Tibial artery (tissue), 4 donors: ENCODE results near the gene CACNA1C.

Experiments
- DNase-seq, 2 donors: peaks; one replicate each; pipeline ENCODE4 v3.0.0-alpha.2; 2019
- H3K27ac ChIP-seq, 2 donors: fragments of 200-600 bp; sonication (generic) in 1 of 2; 1 replicate in 1 of 2; 2 replicates in 1 of 2; pipeline ENCODE4 v1.5.1; 2018 to 2019; ENCODE audit warnings: mild to moderate bottlenecking in 1 of 2
- H3K27me3 ChIP-seq, 2 donors: fragments of 200-600 bp; sonication (generic) in 1 of 2; one replicate each; pipeline versions ENCODE4 v1.5.1 to v1.6.0; 2016 to 2019
- H3K36me3 ChIP-seq, 3 donors: fragments of 200-600 bp; sonication (generic) in 2 of 3; one replicate each; pipeline ENCODE4 v1.5.1; 2016 to 2019; ENCODE audit warnings: mild to moderate bottlenecking in 2 of 3
- H3K4me1 ChIP-seq, 4 donors: fragments of 200-600 bp; sonication (generic) in 2 of 4; 1 replicate in 3 of 4; 2 replicates in 1 of 4; pipeline ENCODE4 v1.5.1; 2016 to 2019
- H3K4me3 ChIP-seq, 2 donors: fragments of 200-600 bp; sonication (generic) in 1 of 2; 1 replicate in 1 of 2; 2 replicates in 1 of 2; pipeline ENCODE4 v1.5.1; 2018 to 2019; ENCODE audit warnings: mild to moderate bottlenecking in 2 of 2
- H3K9me3 ChIP-seq, 3 donors: fragments of 200-600 bp; sonication (generic) in 1 of 3; one replicate each; pipeline ENCODE4 v1.5.1; 2016 to 2019
- intact Hi-C: fragments of 100-400 bp; cut with DNase I; formaldehyde crosslinking; loops from one replicate; pipeline ENCODE4 v1.15.0; 2023; ENCODE audit warnings: low total_unique reads
- TF ChIP-seq, protein P1 (sequence below), 2 experiments: fragments of 200-600 bp in 1 of 2; fragments of 450-650 bp in 1 of 2; IDR thresholded peaks; one replicate each; pipeline ENCODE4 v1.5.1; 2017 to 2019; ENCODE audit warnings: antibody characterized with exemption in 2 of 2, mild to moderate bottlenecking in 1 of 2, moderate library complexity in 1 of 2

Gene CACNA1C

DNA sequence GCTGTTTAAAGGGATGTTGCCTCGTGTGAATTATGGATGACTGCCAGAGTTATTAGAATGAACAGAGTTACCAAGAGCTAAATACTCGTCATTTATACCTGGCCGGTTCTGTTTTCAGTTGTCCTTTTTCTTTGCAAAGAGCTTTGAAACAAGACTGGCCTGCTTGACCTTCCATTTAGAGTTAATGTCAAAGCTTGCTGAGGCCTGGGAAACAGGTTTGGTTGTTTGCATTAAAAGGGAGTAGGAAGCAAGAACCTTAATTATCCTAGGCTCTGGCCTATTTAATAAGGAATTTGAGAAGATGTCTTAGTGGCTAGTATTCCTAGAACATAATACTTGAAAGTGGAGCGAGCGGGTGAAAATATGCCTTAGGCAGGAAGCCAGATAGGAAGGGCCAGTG, 233.3 kb downstream of the CACNA1C start:
- intact Hi-C loops = loop anchor here (5.0 to 10.0 kb wide), 2 partner anchors 229 to 299 kb away; no protein-coding TSS in a partner anchor
- DNase-seq = no peak
- H3K27me3 ChIP-seq = no peaks in the 10 kb centered on the region
- H3K4me1 ChIP-seq = peaks cover 0 to 92% (median 66%) of the 10 kb centered on the region in 4 donors
- TF ChIP-seq, protein P1, sequence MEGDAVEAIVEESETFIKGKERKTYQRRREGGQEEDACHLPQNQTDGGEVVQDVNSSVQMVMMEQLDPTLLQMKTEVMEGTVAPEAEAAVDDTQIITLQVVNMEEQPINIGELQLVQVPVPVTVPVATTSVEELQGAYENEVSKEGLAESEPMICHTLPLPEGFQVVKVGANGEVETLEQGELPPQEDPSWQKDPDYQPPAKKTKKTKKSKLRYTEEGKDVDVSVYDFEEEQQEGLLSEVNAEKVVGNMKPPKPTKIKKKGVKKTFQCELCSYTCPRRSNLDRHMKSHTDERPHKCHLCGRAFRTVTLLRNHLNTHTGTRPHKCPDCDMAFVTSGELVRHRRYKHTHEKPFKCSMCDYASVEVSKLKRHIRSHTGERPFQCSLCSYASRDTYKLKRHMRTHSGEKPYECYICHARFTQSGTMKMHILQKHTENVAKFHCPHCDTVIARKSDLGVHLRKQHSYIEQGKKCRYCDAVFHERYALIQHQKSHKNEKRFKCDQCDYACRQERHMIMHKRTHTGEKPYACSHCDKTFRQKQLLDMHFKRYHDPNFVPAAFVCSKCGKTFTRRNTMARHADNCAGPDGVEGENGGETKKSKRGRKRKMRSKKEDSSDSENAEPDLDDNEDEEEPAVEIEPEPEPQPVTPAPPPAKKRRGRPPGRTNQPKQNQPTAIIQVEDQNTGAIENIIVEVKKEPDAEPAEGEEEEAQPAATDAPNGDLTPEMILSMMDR (IDR thresholded peaks at IDR 0.05) = no peak
- no peaks in the 10 kb centered on the region for H3K36me3 ChIP-seq
- no peak overlapping the region for H3K4me3 ChIP-seq
- H3K27ac ChIP-seq = peak overlapping the region; percentile 81 to 83
- H3K9me3 ChIP-seq = no peaks in the 10 kb centered on the region

DNA sequence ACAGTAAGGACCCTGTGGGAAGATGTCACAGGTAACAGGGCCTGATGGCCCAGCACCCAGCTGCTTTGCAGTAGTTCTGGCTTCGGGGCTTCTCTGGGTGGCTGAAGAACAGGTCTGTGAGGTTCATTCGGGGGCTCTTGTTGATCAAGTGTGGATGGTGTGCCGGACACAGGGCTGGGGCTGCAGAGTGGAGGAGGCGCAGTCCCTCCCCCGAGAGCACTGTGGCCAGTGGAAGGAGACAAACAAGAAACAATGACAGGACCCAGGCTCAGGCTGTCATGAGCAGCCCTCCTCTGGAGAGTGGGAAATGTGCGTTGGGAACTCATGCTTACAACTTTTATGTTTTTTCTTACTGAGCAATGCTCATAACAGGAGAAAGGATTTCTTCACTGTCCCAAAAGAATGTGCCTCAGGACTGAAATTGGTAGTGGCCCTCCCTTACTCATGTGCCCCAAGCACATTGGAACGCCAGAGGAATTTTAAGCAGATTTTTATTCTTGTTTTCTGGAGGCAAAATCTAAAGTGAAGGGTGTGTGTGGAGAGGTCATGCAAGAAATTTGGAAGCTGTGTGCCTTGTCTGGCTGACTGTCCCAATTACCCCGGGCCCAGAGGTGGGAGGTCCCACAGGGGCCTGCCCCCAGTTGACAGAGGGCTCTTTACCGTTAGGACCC, 233.8 kb downstream of the CACNA1C start:
- peaks cover 0 to 98% (median 67%) of the 10 kb centered on the region in 4 donors for H3K4me1 ChIP-seq
- no peaks in the 10 kb centered on the region for H3K27me3 ChIP-seq
- H3K36me3 ChIP-seq = no peaks in the 10 kb centered on the region
- intact Hi-C loops = loop anchor here (5.0 to 10.0 kb wide), 2 partner anchors 229 to 298 kb away; no protein-coding TSS in a partner anchor
- DNase-seq = peak; percentile 21 to 67
- peak overlapping the region; percentile 1 to 8 for H3K4me3 ChIP-seq
- H3K9me3 ChIP-seq = no peaks in the 10 kb centered on the region
- peak overlapping the region; percentile 81 to 83 for H3K27ac ChIP-seq
- TF ChIP-seq, protein P1 (IDR thresholded peaks at IDR 0.05) = no peak

DNA sequence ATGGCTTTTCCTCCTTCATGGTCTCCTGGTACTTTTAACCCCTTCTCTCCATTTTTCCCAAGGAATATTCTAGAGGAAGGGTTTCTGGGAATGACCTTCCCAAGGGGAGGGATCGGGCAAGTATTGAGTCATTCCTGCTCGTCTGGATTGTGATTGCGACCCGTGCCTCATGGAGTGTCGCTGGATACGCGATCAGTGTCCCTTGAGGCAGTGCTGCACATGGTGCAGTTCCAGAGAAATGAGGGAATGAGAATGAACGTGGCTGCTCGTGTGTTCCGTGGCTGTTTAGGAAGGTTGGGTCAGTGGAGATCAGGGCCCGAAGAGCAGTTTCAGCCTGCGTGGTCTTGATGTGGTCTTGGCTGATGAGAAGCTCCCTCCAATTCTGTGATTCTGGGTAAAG, 234.4 kb downstream of the CACNA1C start:
- peak; percentile 49 to 82 for DNase-seq
- Histone ChIP-seq H3K36me3 (no peaks in the 10 kb centered on the region), H3K4me3 (peak overlapping the region; percentile 1 to 8), H3K27ac (peak overlapping the region; percentile 81 to 83), H3K27me3 (no peaks in the 10 kb centered on the region), H3K4me1 (peaks cover 0 to 100% (median 69%) of the 10 kb centered on the region in 4 donors), H3K9me3 (no peaks in the 10 kb centered on the region)
- TF ChIP-seq, protein P1 (IDR thresholded peaks at IDR 0.05) = no peak
- intact Hi-C loops = loop anchor here (5.0 to 10.0 kb wide), 2 partner anchors 230 to 298 kb away; no protein-coding TSS in a partner anchor

DNA sequence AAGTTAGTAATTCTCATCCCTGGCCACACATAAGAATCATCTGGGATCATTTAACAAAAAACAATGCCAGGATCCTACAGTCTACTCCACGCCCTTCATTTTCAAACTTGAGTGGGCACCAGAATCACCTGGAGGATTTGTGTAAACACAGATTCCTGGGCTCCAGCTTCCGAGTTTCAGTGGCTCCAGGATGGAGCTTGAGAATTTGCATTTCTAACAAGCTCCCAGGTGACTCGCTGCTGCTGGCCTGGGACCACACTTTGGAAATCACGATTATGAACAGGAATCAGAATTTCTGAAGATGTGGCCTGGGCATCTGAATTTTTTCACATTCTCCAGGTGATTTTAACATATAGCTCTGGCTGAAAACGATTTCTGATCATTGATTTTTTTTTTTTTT, 234.8 kb downstream of the CACNA1C start:
- intact Hi-C loops = loop anchor here (5.0 to 10.0 kb wide), 2 partner anchors 230 to 297 kb away; no protein-coding TSS in a partner anchor
- TF ChIP-seq, protein P1 (IDR thresholded peaks at IDR 0.05) = no peak
- Histone ChIP-seq H3K4me3 (no peak overlapping the region), H3K36me3 (no peaks in the 10 kb centered on the region), H3K4me1 (peaks cover 0 to 100% (median 72%) of the 10 kb centered on the region in 4 donors), H3K27ac (peak overlapping the region; percentile 81 to 83), H3K9me3 (no peaks in the 10 kb centered on the region), H3K27me3 (no peaks in the 10 kb centered on the region)
- DNase-seq = no peak

DNA sequence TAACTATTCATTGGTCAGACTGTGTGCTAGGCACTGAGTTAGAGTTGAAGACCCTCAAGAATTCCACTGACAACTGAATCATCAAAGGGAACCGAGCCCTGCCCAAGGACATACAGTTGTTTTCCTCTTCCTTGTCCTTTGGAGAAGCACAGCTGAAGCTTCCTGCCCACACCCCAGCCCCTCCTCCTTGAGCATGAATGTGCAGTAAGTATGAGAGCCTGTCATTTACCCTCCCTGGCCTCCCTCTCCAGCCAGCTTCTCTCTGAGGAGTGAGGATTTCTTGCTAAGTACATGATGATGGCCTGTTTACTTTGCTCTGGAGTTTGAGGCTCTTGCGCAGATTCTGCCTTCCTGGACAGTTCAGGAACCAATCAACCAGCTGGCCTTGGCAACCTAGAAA, 235.2 kb downstream of the CACNA1C start:
- H3K4me3 ChIP-seq = no peak overlapping the region
- TF ChIP-seq, protein P1 (IDR thresholded peaks at IDR 0.05) = no peak
- H3K9me3 ChIP-seq = no peaks in the 10 kb centered on the region
- no peaks in the 10 kb centered on the region for H3K36me3 ChIP-seq
- peak; percentile 37 to 66 for DNase-seq
- peaks cover 0 to 100% (median 72%) of the 10 kb centered on the region in 4 donors for H3K4me1 ChIP-seq
- no peaks in the 10 kb centered on the region for H3K27me3 ChIP-seq
- H3K27ac ChIP-seq = peak overlapping the region; percentile 81 to 83
- intact Hi-C loops = loop anchor here (5.0 to 10.0 kb wide), 2 partner anchors 231 to 297 kb away; no protein-coding TSS in a partner anchor
